Stimulated activated naive CD8-positive, alpha-beta T cell treated with anti-CD3 and anti-CD28 coated beads, Interleukin-15, amount 100 ng/mL, for 72 hours (primary cell): ENCODE measurements around the gene EIF6.

Experiments
- ATAC-seq: fragments of 150-1000 bp; cut with Tn5 transposase; 2 replicates; pipeline ENCODE4 v1.10.0; 2021; ENCODE audit warnings: mild to moderate bottlenecking, moderate library complexity
- DNase-seq, 2 donors: peaks; one replicate each; pipeline ENCODE4 v3.0.0; 2021 to 2022
- H3K27ac Mint-ChIP-seq, 2 donors: one replicate each; pipeline ENCODE4 v1.8.0; 2022; ENCODE audit warnings: mild to moderate bottlenecking in 2 of 2, mixed read lengths in 2 of 2, moderate library complexity in 2 of 2
- H3K27me3 Mint-ChIP-seq: one replicate; pipeline ENCODE4 v1.8.0; 2022; ENCODE audit warnings: mixed read lengths
- H3K4me1 Mint-ChIP-seq: one replicate; pipeline ENCODE4 v1.8.0; 2022; ENCODE audit warnings: mild to moderate bottlenecking, mixed read lengths
- H3K4me3 Mint-ChIP-seq, 2 donors: one replicate each; pipeline ENCODE4 v1.8.0; 2022; ENCODE audit warnings: mild to moderate bottlenecking in 2 of 2, mixed read lengths in 2 of 2, moderate library complexity in 1 of 2
- H3K9me3 Mint-ChIP-seq, 2 donors: one replicate each; pipeline ENCODE4 v1.8.0; 2022; ENCODE audit warnings: mixed read lengths in 2 of 2

Gene EIF6

GRCh38 chr20:35240811-35241293, 43.7 kb downstream of the EIF6 start:
- Mint-ChIP-seq H3K4me3 (no peak overlapping the region), H3K4me1 (no peaks in the 10 kb centered on the region), H3K9me3 (no peaks in the 10 kb centered on the region), H3K27ac (no peak overlapping the region), H3K27me3 (no peaks in the 10 kb centered on the region)
- ATAC-seq (no peak), DNase-seq (no peak)

GRCh38 chr20:35240083-35240810, 44.3 kb downstream of the EIF6 start:
- Mint-ChIP-seq H3K27me3 (no peaks in the 10 kb centered on the region), H3K9me3 (no peaks in the 10 kb centered on the region), H3K4me1 (no peaks in the 10 kb centered on the region), H3K27ac (no peak overlapping the region), H3K4me3 (no peak overlapping the region)
- ATAC-seq, result no peak
- no peak for DNase-seq

- Mint-ChIP-seq H3K27ac (no peak overlapping the region), H3K4me1 (no peaks in the 10 kb centered on the region), H3K27me3 (no peaks in the 10 kb centered on the region), H3K4me3 (no peak overlapping the region), H3K9me3 (no peaks in the 10 kb centered on the region)
- no peak for DNase-seq
- ATAC-seq, result no peak
Measured at GRCh38 chr20:35238735-35239134, 45.8 kb downstream of the EIF6 start.

- Mint-ChIP-seq H3K4me3 (no peak overlapping the region), H3K27me3 (no peaks in the 10 kb centered on the region), H3K4me1 (no peaks in the 10 kb centered on the region), H3K9me3 (no peaks in the 10 kb centered on the region), H3K27ac (no peak overlapping the region)
- ATAC-seq, result no peak
- no peak for DNase-seq
Measured at GRCh38 chr20:35238170-35238569, 46.4 kb downstream of the EIF6 start.

- Mint-ChIP-seq H3K4me1 (no peaks in the 10 kb centered on the region), H3K27ac (no peak overlapping the region), H3K27me3 (no peaks in the 10 kb centered on the region), H3K4me3 (no peak overlapping the region), H3K9me3 (no peaks in the 10 kb centered on the region)
- DNase-seq (no peak), ATAC-seq (no peak)
Measured at GRCh38 chr20:35237486-35237885, 47.1 kb downstream of the EIF6 start.

GRCh38 chr20:35235881-35236280, 48.7 kb downstream of the EIF6 start:
- no peak overlapping the region for H3K27ac Mint-ChIP-seq
- H3K4me1 Mint-ChIP-seq, result no peaks in the 10 kb centered on the region
- no peak overlapping the region for H3K4me3 Mint-ChIP-seq
- DNase-seq (no peak), ATAC-seq (no peak)
- H3K9me3 Mint-ChIP-seq, result no peaks in the 10 kb centered on the region
- H3K27me3 Mint-ChIP-seq, result no peaks in the 10 kb centered on the region

- Mint-ChIP-seq H3K4me1 (no peaks in the 10 kb centered on the region), H3K4me3 (no peak overlapping the region), H3K27ac (no peak overlapping the region), H3K9me3 (no peaks in the 10 kb centered on the region), H3K27me3 (peaks cover 16% of the 10 kb centered on the region)
- DNase-seq, result no peak
- ATAC-seq, result no peak
Measured at GRCh38 chr20:35232575-35232974, 52.0 kb downstream of the EIF6 start.
